ENCODE results near the gene CTSH. TPM values are rescaled to one million over a fixed set of nuclear protein-coding genes. Genes with fewer than 3 reads are reported as not detected.

The CTSH gene
- total RNA-seq, 1 experiment from 2014 or later = 20.4 TPM

GRCh38 chr15:78991879-78992278 is 47.0 kb upstream of the CTSH start (continued):
- TF ChIP-seq PRDM15 (CRISPR knock-in tag; IDR thresholded peaks at IDR 0.05) = no peak
- TF ChIP-seq, protein P1, sequence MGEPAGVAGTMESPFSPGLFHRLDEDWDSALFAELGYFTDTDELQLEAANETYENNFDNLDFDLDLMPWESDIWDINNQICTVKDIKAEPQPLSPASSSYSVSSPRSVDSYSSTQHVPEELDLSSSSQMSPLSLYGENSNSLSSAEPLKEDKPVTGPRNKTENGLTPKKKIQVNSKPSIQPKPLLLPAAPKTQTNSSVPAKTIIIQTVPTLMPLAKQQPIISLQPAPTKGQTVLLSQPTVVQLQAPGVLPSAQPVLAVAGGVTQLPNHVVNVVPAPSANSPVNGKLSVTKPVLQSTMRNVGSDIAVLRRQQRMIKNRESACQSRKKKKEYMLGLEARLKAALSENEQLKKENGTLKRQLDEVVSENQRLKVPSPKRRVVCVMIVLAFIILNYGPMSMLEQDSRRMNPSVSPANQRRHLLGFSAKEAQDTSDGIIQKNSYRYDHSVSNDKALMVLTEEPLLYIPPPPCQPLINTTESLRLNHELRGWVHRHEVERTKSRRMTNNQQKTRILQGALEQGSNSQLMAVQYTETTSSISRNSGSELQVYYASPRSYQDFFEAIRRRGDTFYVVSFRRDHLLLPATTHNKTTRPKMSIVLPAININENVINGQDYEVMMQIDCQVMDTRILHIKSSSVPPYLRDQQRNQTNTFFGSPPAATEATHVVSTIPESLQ (CRISPR knock-in tag; IDR thresholded peaks at IDR 0.05) = no peak
- TF ChIP-seq FOXP4 (CRISPR knock-in tag; IDR thresholded peaks at IDR 0.05) = no peak
- no peak for TF ChIP-seq IRF2 (CRISPR knock-in tag; IDR thresholded peaks at IDR 0.05; ENCODE audit: borderline replicate concordance, low read depth)
- TF ChIP-seq TEAD1 (CRISPR knock-in tag; IDR thresholded peaks at IDR 0.05) = no peak
- no peak for TF ChIP-seq MLX (CRISPR knock-in tag; IDR thresholded peaks at IDR 0.05)

- Mint-ChIP-seq H3K27ac (no peak overlapping the region), H3K27me3 (ENCODE audit: low read depth) (no peaks in the 10 kb centered on the region; the same call in 1 of the 2 replicates), H3K4me1 (peaks cover 5% of the 10 kb centered on the region), H3K36me3 (no peaks in the 10 kb centered on the region), H3K4me3 (no peak overlapping the region), H3K9me3 (no peaks in the 10 kb centered on the region)
- ChIA-PET CTCF (interaction anchor here (1.2 to 1.6 kb wide), 3 partner anchors 12 to 37 kb away, joined by 4 to 7 read pairs (median 5); no protein-coding TSS in a partner anchor), POLR2A (no interaction called here)
- TF ChIP-seq ZNF219 (CRISPR knock-in tag; IDR thresholded peaks at IDR 0.05; ENCODE audit: borderline replicate concordance) (no peak), ZNF416 (CRISPR knock-in tag; IDR thresholded peaks at IDR 0.05) (no peak), CDX4 (CRISPR knock-in tag; IDR thresholded peaks at IDR 0.05; ENCODE audit: borderline replicate concordance) (no peak), NR2C2 (CRISPR knock-in tag; IDR thresholded peaks at IDR 0.05) (no peak), GTF2I (CRISPR knock-in tag; conservative IDR thresholded peaks at IDR 0.05) (no peak), ZNF138 (CRISPR knock-in tag; conservative IDR thresholded peaks at IDR 0.05) (no peak), AFF4 (CRISPR knock-in tag; IDR thresholded peaks at IDR 0.05; ENCODE audit: borderline replicate concordance) (no peak), ESRRA (CRISPR knock-in tag; IDR thresholded peaks at IDR 0.05; ENCODE audit: borderline replicate concordance) (no peak), SOX15 (CRISPR knock-in tag; IDR thresholded peaks at IDR 0.05) (no peak), TP53 (CRISPR knock-in tag; IDR thresholded peaks at IDR 0.05) (no peak)
- ATAC-seq = no peak
- no peak for DNase-seq (ENCODE audit: low spot score)
Observed at GRCh38 chr15:78991476-78991875, 46.6 kb upstream of the CTSH start.
